ENCODE data around the gene IPO11.
"Not testable (repeated sequence)": the region's sequence is repeated elsewhere in the genome, so short reads cannot be mapped to it uniquely, and the experiment has no call there.

Gene IPO11

GRCh38 chr5:62662521-62662920 is 250.0 kb downstream of the IPO11 start:
- Histone ChIP-seq H3K4me3 (ENCODE audit: low read depth, low read length) (no peak overlapping the region), H3K9me3 (no peaks in the 10 kb centered on the region), H3K36me3 (no peaks in the 10 kb centered on the region), H3K27me3 (no peaks in the 10 kb centered on the region), H3K4me1 (no peaks in the 10 kb centered on the region)
- DNase-seq = no peak
- TF ChIP-seq CTCF (IDR thresholded peaks at IDR 0.05; ENCODE audit: low read depth, low read length) = no peak

DNA sequence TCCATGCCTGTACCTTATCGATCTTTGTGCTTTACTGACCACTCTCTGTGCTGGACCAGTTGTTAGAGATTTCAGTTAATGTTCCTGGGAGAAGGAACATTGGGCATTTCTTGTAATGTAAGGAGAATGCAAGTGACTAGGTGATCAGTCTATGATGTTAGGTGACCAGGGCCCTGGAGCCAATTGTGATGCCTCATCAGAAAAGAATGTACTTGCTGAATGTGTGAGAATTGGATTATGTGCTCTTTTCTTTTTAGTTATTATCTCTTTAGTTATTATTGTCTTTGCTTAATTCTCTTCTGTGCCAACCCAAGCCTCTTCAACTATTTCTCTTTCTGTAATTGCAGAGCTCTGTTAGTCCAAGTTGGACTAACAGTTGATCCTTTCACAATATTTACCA is 258.9 kb downstream of the IPO11 start:
- no peaks in the 10 kb centered on the region for H3K36me3 ChIP-seq
- no peaks in the 10 kb centered on the region for H3K27me3 ChIP-seq
- H3K4me1 ChIP-seq = no peaks in the 10 kb centered on the region
- TF ChIP-seq CTCF (IDR thresholded peaks at IDR 0.05; ENCODE audit: low read depth, low read length) = no peak
- DNase-seq = no peak
- H3K4me3 ChIP-seq (ENCODE audit: low read depth, low read length) = no peak overlapping the region
- H3K9me3 ChIP-seq = no peaks in the 10 kb centered on the region

GRCh38 chr5:62676596-62676995 is 264.0 kb downstream of the IPO11 start:
- not testable (repeated sequence) for H3K27me3 ChIP-seq; H3K36me3 ChIP-seq; H3K9me3 ChIP-seq; H3K4me1 ChIP-seq; H3K4me3 ChIP-seq (ENCODE audit: low read depth, low read length); DNase-seq

Data from BE2C (cell line).